ENCODE measurements around the gene NODAL.
"Not testable (repeated sequence)": the region's sequence is repeated elsewhere in the genome, so short reads cannot be mapped to it uniquely, and the experiment has no call there.

The NODAL gene
- 0 reads per million in 2 experiments for total RNA-seq

- no peak for DNase-seq (ENCODE audit: low read depth)
These were observed at the start of gene NODAL for GRCh38 chr10:70441161-70441894. TSS of gene NODAL (minus strand) at chr10:70441681. CDS start at chr10:70441667, 14 bp downstream.

- DNase-seq (ENCODE audit: low read depth): no peak
These were observed 48.7 kb upstream of the NODAL start for GRCh38 chr10:70490142-70490541.

GRCh38 chr10:70487824-70488223 is 46.3 kb upstream of the NODAL start:
- no peak for DNase-seq (ENCODE audit: low read depth)

- not testable (repeated sequence) for DNase-seq (ENCODE audit: low read depth)
These were observed 42.4 kb upstream of the NODAL start for GRCh38 chr10:70483872-70484271.

- no peak for DNase-seq (ENCODE audit: low read depth)
These were observed 41.7 kb upstream of the NODAL start for GRCh38 chr10:70482982-70483760.

GRCh38 chr10:70481831-70482530 is 40.5 kb upstream of the NODAL start:
- no peak for DNase-seq (ENCODE audit: low read depth)

GRCh38 chr10:70481105-70481504 is 39.6 kb upstream of the NODAL start:
- no peak for DNase-seq (ENCODE audit: low read depth)

GRCh38 chr10:70480239-70480861 is 38.9 kb upstream of the NODAL start:
- no peak for DNase-seq (ENCODE audit: low read depth)

- no peak for DNase-seq (ENCODE audit: low read depth)
These were observed 38.3 kb upstream of the NODAL start for GRCh38 chr10:70479626-70480238.

- DNase-seq (ENCODE audit: low read depth): no peak
These were observed 37.7 kb upstream of the NODAL start for GRCh38 chr10:70479165-70479581.

GRCh38 chr10:70478191-70479164 is 37.0 kb upstream of the NODAL start, which contains the start of gene PALD1:
TSS of gene PALD1 (plus strand) at chr10:70478767. CDS start at chr10:70525952, 47,185 bp downstream.
- no peak for DNase-seq (ENCODE audit: low read depth)

- DNase-seq (ENCODE audit: low read depth): peak; percentile 72
These were observed 36.2 kb upstream of the NODAL start for GRCh38 chr10:70477661-70478162.

- no peak for DNase-seq (ENCODE audit: low read depth)
These were observed 35.0 kb upstream of the NODAL start for GRCh38 chr10:70476249-70477035.

GRCh38 chr10:70475661-70476060 is 34.2 kb upstream of the NODAL start:
- DNase-seq (ENCODE audit: low read depth): no peak

- no peak for DNase-seq (ENCODE audit: low read depth)
These were observed 33.3 kb upstream of the NODAL start for GRCh38 chr10:70474780-70475179.

- no peak for DNase-seq (ENCODE audit: low read depth)
These were observed 31.4 kb upstream of the NODAL start for GRCh38 chr10:70472799-70473454.

- no peak for DNase-seq (ENCODE audit: low read depth)
These were observed 25.5 kb upstream of the NODAL start for GRCh38 chr10:70466951-70467350.

GRCh38 chr10:70465832-70466231 is 24.4 kb upstream of the NODAL start:
- DNase-seq (ENCODE audit: low read depth): no peak

GRCh38 chr10:70465278-70465677 is 23.8 kb upstream of the NODAL start:
- no peak for DNase-seq (ENCODE audit: low read depth)

All from T follicular helper cell (primary cell).